Caco-2 (cell line): ENCODE results near the gene MRM2. TPM values are rescaled to one million over a fixed set of nuclear protein-coding genes. Genes with fewer than 3 reads are reported as not detected.

Source experiments
- BruUV-seq: library from RNA; stranded (reverse); fragments of 400-500 nt; replicated peaks from 2 replicates; lab custom pipeline; 2021; lab: Mats Ljungman, UMichigan
- CTCF ChIA-PET: fragments of 300-600 bp; sonication (Branson Sonifier 250); formaldehyde crosslinking; loops from one replicate; lab custom pipeline; 2022; ENCODE audit warnings: antibody characterized with exemption; lab: Charles Lee
- POLR2A ChIA-PET: fragments of 300-600 bp; sonication (Branson Sonifier 250); formaldehyde crosslinking; loops from one replicate; lab custom pipeline; 2022; ENCODE audit warnings: antibody characterized with exemption; lab: Charles Lee
- DNase-seq, 2 experiments: peaks; one replicate each; pipeline versions ENCODE4 v3.0.0 to v3.0.0-alpha.2; 2020 to 2022
- H3K27me3 ChIP-seq: replicated peaks from 2 replicates; pipeline ENCODE4 v1.6.0; 2011; ENCODE audit warnings: low read length; ENCODE audit not compliant: control insufficient read depth, insufficient read depth
- H3K36me3 ChIP-seq: 2 replicates; pipeline ENCODE4 v1.5.1; 2011; ENCODE audit warnings: low read length; ENCODE audit not compliant: control insufficient read depth, insufficient read depth
- H3K4me1 ChIP-seq: fragments of 250-450 bp; sonication (Bioruptor Pico); 2 replicates; pipeline ENCODE4 v1.5.1; 2020; ENCODE audit warnings: mild to moderate bottlenecking
- H3K4me3 ChIP-seq: 2 replicates; pipeline ENCODE4 v1.5.1; 2011; ENCODE audit warnings: low read depth, mild to moderate bottlenecking, control low read depth, low read length
- H3K9me3 ChIP-seq: fragments of 250-450 bp; sonication (Bioruptor Pico); 2 replicates; pipeline ENCODE4 v1.5.1; 2020; ENCODE audit warnings: mild to moderate bottlenecking, moderate library complexity
- H3K27ac Mint-ChIP-seq: one replicate; pipeline ENCODE4 v1.8.0; 2022; ENCODE audit warnings: mixed read lengths; ENCODE audit not compliant: unreplicated experiment
- H3K27me3 Mint-ChIP-seq: one replicate; pipeline ENCODE4 v1.8.0; 2022; ENCODE audit warnings: mixed read lengths; ENCODE audit not compliant: insufficient read depth, unreplicated experiment
- H3K36me3 Mint-ChIP-seq: one replicate; pipeline ENCODE4 v1.8.0; 2022; ENCODE audit warnings: mild to moderate bottlenecking, mixed read lengths; ENCODE audit not compliant: insufficient read depth, unreplicated experiment
- H3K4me1 Mint-ChIP-seq: one replicate; pipeline ENCODE4 v1.8.0; 2022; ENCODE audit warnings: low read depth, mixed read lengths; ENCODE audit not compliant: unreplicated experiment
- H3K4me3 Mint-ChIP-seq: one replicate; pipeline ENCODE4 v1.8.0; 2022; ENCODE audit warnings: mild to moderate bottlenecking, moderate library complexity, mixed read lengths; ENCODE audit not compliant: unreplicated experiment
- H3K9me3 Mint-ChIP-seq: one replicate; pipeline ENCODE4 v1.8.0; 2022; ENCODE audit warnings: mixed read lengths; ENCODE audit not compliant: unreplicated experiment
- CTCF ChIP-seq, 2 experiments: fragments of 200-600 bp in 1 of 2; IDR thresholded peaks; 1 replicate in 1 of 2; 2 replicates in 1 of 2; pipeline versions ENCODE4 v1.5.1 to v1.8.0; 2011 to 2022; ENCODE audit warnings: antibody characterized with exemption in 1 of 2, control low read depth in 1 of 2, inconsistent platforms in 1 of 2, low read depth in 1 of 2, low read length in 1 of 2, mild to moderate bottlenecking in 1 of 2, moderate library complexity in 1 of 2; ENCODE audit not compliant: insufficient read depth in 1 of 2, severe bottlenecking in 1 of 2, unreplicated experiment in 1 of 2
- intact Hi-C: fragments of 100-400 bp; cut with micrococcal nuclease; formaldehyde crosslinking; loops from one replicate; pipeline ENCODE4 v1.10.0; 2022; ENCODE audit not compliant: unreplicated experiment
- total RNA-seq: library from RNA; stranded (reverse); gene quantifications from 2 replicates; pipeline ENCODE4 v1.2.3, GENCODE V29; 2022

MRM2 gene
- total RNA-seq, 1 experiment from 2014 or later = 48.8 TPM

GRCh38 chr7:2258661-2259365 lies 16.8 kb upstream of the MRM2 start:
- intact Hi-C loops = no loop called here
- H3K27me3 ChIP-seq = no peaks in the 10 kb centered on the region
- Mint-ChIP-seq H3K4me3 (no peak overlapping the region), H3K27ac (no peak overlapping the region), H3K4me1 (no peaks in the 10 kb centered on the region), H3K9me3 (no peaks in the 10 kb centered on the region), H3K36me3 (peaks cover 29% of the 10 kb centered on the region), H3K27me3 (no peaks in the 10 kb centered on the region)
- no peaks in the 10 kb centered on the region for H3K9me3 ChIP-seq
- DNase-seq = no peak
- no peaks in the 10 kb centered on the region for H3K4me1 ChIP-seq
- no TSS peak for BruUV-seq
- ChIA-PET POLR2A (no interaction called here), CTCF (no interaction called here)
- H3K4me3 ChIP-seq = no peak overlapping the region
- TF ChIP-seq CTCF (IDR thresholded peaks at IDR 0.05; ENCODE audit: insufficient read depth in 1 of 2, low read depth in 1 of 2, low read length in 1 of 2, severe bottlenecking in 1 of 2, unreplicated experiment in 1 of 2) = no peak
- H3K36me3 ChIP-seq = 0 out of 2 replicates have a peak, but pooled peaks cover 1% of the 10 kb centered on the region

GRCh38 chr7:2257651-2258050 lies 15.6 kb upstream of the MRM2 start:
- CTCF ChIA-PET = interaction anchor here (0.7 kb wide), 1 partner anchor 60 kb away, joined by 8 read pairs; no protein-coding TSS in a partner anchor
- Mint-ChIP-seq H3K27ac (no peak overlapping the region), H3K4me1 (no peaks in the 10 kb centered on the region), H3K9me3 (no peaks in the 10 kb centered on the region), H3K4me3 (no peak overlapping the region), H3K27me3 (no peaks in the 10 kb centered on the region), H3K36me3 (peaks cover 29% of the 10 kb centered on the region)
- Histone ChIP-seq H3K36me3 (no peaks in the 10 kb centered on the region; the same call in 1 of the 2 replicates), H3K27me3 (no peaks in the 10 kb centered on the region), H3K4me3 (no peak overlapping the region), H3K4me1 (no peaks in the 10 kb centered on the region), H3K9me3 (no peaks in the 10 kb centered on the region)
- intact Hi-C loops = no loop called here
- DNase-seq = no peak
- no TSS peak for BruUV-seq
- no peak for TF ChIP-seq CTCF (IDR thresholded peaks at IDR 0.05; ENCODE audit: insufficient read depth in 1 of 2, low read depth in 1 of 2, low read length in 1 of 2, severe bottlenecking in 1 of 2, unreplicated experiment in 1 of 2)
- POLR2A ChIA-PET = no interaction called here

GRCh38 chr7:2257046-2257551 lies 15.1 kb upstream of the MRM2 start:
- Histone ChIP-seq H3K36me3 (no peaks in the 10 kb centered on the region; the same call in 1 of the 2 replicates), H3K27me3 (no peaks in the 10 kb centered on the region), H3K4me3 (no peak overlapping the region), H3K9me3 (no peaks in the 10 kb centered on the region), H3K4me1 (no peaks in the 10 kb centered on the region)
- no TSS peak for BruUV-seq
- H3K4me3 Mint-ChIP-seq = no peak overlapping the region
- intact Hi-C loops = no loop called here
- H3K27me3 Mint-ChIP-seq = no peaks in the 10 kb centered on the region
- CTCF ChIA-PET = no interaction called here
- POLR2A ChIA-PET = no interaction called here
- H3K27ac Mint-ChIP-seq = no peak overlapping the region
- DNase-seq = no peak
- peaks cover 29% of the 10 kb centered on the region for H3K36me3 Mint-ChIP-seq
- TF ChIP-seq CTCF (IDR thresholded peaks at IDR 0.05; ENCODE audit: insufficient read depth in 1 of 2, low read depth in 1 of 2, low read length in 1 of 2, severe bottlenecking in 1 of 2, unreplicated experiment in 1 of 2) = no peak
- no peaks in the 10 kb centered on the region for H3K9me3 Mint-ChIP-seq
- no peaks in the 10 kb centered on the region for H3K4me1 Mint-ChIP-seq
